Esophagus muscularis mucosa (tissue), 4 donors: ENCODE data around the gene HCRT. TPM values are rescaled to one million over a fixed set of nuclear protein-coding genes. Genes with fewer than 3 reads are reported as not detected.

Experiments used
- DNase-seq: peaks from one replicate; pipeline ENCODE4 v3.0.0-alpha.2; 2017; ENCODE audit errors: extremely low spot score
- H3K27ac ChIP-seq, 4 donors: fragments of 200-600 bp; sonication (generic); replicated peaks in 1 of 4; 1 replicate in 3 of 4; 2 replicates in 1 of 4; pipeline ENCODE4 v1.5.1; 2016 to 2019; ENCODE audit warnings: mild to moderate bottlenecking in 1 of 4
- H3K27me3 ChIP-seq, 4 donors: fragments of 200-600 bp; sonication (generic); one replicate each; pipeline versions ENCODE4 v1.5.1 to v1.6.0; 2016 to 2019
- H3K36me3 ChIP-seq, 4 donors: fragments of 200-600 bp; sonication (generic); one replicate each; pipeline ENCODE4 v1.5.1; 2016 to 2019
- H3K4me1 ChIP-seq, 4 donors: fragments of 200-600 bp; sonication (generic); one replicate each; pipeline ENCODE4 v1.5.1; 2016 to 2019
- H3K4me3 ChIP-seq, 4 donors: fragments of 200-600 bp; sonication (generic); 1 replicate in 2 of 4; 2 replicates in 2 of 4; pipeline ENCODE4 v1.5.1; 2016 to 2019; ENCODE audit warnings: mild to moderate bottlenecking in 4 of 4, moderate library complexity in 1 of 4
- H3K9me3 ChIP-seq, 4 donors: fragments of 200-600 bp; sonication (generic); 1 replicate in 3 of 4; 2 replicates in 1 of 4; pipeline ENCODE4 v1.5.1; 2016 to 2019
- EP300 ChIP-seq: sonication (generic); formaldehyde crosslinking; IDR thresholded peaks from one replicate; pipeline ENCODE4 v1.6.1; 2017; ENCODE audit warnings: antibody characterized with exemption
- POLR2A ChIP-seq: fragments of 450-650 bp; IDR thresholded peaks from one replicate; pipeline ENCODE4 v1.6.1; 2017; ENCODE audit warnings: antibody characterized with exemption, moderate library complexity, mild to moderate bottlenecking, low read depth
- POLR2AphosphoS5 ChIP-seq, 2 donors: sonication (generic); formaldehyde crosslinking; IDR thresholded peaks; one replicate each; pipeline ENCODE4 v1.6.1; 2017; ENCODE audit warnings: antibody characterized with exemption in 2 of 2
- WGBS: methylation state at CpG from one replicate; pipeline ENCODE4 v1.1.5; 2018; 5-methylcytosine and 5-hydroxymethylcytosine counted together
- intact Hi-C: fragments of 100-400 bp; cut with DNase I; formaldehyde crosslinking; loops from one replicate; pipeline ENCODE4 v1.15.1; 2023
- total RNA-seq, 4 donors: library from RNA; depleted of rRNA; stranded (reverse); fragments of >200 nt; gene quantifications; one replicate each; pipeline versions ENCODE4 v1.1.0 to v1.2.1, GENCODE V29; 2016
- TF ChIP-seq, protein P1 (sequence below), 3 experiments: fragments of 200-600 bp in 2 of 3; fragments of 450-650 bp in 1 of 3; sonication (generic) in 2 of 3; IDR thresholded peaks; one replicate each; pipeline ENCODE4 v1.5.1; 2017 to 2019; ENCODE audit warnings: antibody characterized with exemption in 3 of 3, mild to moderate bottlenecking in 2 of 3, moderate library complexity in 1 of 3

The HCRT gene
- total RNA-seq, 4 donors from 2014 or later = not detected

DNA sequence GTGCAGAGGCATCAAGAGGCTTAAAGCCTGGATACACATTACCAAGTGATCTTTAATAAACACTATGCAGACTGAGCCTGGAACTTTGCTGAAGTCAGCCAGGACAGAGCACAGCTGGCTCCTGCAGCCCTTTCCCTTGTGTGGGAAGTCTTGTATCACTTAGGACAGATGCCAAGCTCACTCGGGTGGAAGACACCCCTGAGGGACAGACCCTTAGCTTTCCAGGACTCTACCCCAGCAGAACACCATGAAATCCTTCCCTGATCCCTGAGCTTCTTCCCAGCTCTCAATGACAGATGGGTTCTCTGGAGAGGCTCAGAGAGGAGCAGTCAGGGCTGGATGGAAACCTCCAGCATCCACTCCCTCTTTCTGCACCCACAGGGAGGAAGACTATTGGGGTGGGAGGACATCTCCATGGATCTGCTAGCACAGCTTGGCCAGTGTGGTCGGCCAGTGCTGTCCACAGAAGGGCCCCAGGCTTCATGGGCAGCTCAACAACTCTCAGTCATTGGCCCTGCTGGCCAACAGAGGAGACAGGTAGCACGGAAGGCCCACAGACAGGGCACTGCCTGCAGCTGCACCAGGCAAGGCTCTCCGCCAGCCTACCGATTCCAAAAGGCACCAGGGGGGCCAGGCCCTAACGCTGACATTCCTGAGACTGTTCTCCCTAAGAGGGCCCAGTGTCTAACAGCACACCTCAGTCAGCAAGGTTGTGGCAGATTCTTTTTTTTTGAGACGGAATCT lies 46.3 kb downstream of the HCRT start:
- Histone ChIP-seq H3K36me3 (peaks cover 0 to 25% (median 7%) of the 10 kb centered on the region in 4 donors), H3K4me3 (no peak overlapping the region), H3K27me3 (no peaks in the 10 kb centered on the region), H3K27ac (peak overlapping the region in 1 of 4 donors; percentile 14), H3K9me3 (no peaks in the 10 kb centered on the region), H3K4me1 (peaks cover 78 to 90% (median 86%) of the 10 kb centered on the region in 4 donors)
- TF ChIP-seq POLR2AphosphoS5 (IDR thresholded peaks at IDR 0.05) (no peak), POLR2A (no peak), EP300 (no peak)
- TF ChIP-seq, protein P1, sequence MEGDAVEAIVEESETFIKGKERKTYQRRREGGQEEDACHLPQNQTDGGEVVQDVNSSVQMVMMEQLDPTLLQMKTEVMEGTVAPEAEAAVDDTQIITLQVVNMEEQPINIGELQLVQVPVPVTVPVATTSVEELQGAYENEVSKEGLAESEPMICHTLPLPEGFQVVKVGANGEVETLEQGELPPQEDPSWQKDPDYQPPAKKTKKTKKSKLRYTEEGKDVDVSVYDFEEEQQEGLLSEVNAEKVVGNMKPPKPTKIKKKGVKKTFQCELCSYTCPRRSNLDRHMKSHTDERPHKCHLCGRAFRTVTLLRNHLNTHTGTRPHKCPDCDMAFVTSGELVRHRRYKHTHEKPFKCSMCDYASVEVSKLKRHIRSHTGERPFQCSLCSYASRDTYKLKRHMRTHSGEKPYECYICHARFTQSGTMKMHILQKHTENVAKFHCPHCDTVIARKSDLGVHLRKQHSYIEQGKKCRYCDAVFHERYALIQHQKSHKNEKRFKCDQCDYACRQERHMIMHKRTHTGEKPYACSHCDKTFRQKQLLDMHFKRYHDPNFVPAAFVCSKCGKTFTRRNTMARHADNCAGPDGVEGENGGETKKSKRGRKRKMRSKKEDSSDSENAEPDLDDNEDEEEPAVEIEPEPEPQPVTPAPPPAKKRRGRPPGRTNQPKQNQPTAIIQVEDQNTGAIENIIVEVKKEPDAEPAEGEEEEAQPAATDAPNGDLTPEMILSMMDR (IDR thresholded peaks at IDR 0.05) = no peak
- 73% methylated on average over 6 of the region's 7 CpGs for WGBS
- DNase-seq = no peak
- intact Hi-C loops = no loop called here

DNA sequence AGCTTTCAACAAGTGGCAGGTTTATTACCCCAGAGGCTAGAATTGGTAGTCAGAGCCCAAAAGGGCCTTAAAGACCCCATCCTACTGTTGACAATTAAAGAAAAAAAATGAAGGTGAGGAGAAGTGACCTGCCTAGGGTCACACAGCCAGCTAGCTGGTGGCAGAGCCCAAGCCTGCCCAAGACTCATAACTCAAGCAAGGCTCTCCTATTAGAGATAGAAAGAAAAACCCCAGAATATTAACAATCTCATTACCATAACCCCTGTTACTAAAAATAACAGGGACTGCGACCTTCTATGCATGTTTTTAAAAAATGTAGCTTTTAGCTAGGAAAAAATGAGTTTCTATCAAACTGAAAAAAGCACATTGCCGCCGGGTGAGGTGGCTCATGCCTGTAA lies 48.6 kb downstream of the HCRT start:
- intact Hi-C loops = no loop called here
- H3K36me3 ChIP-seq = peaks cover 0 to 20% (median 5%) of the 10 kb centered on the region in 4 donors
- H3K27me3 ChIP-seq = no peaks in the 10 kb centered on the region
- H3K9me3 ChIP-seq = no peaks in the 10 kb centered on the region
- WGBS = 89% methylated on average over 3 of the region's 3 CpGs
- TF ChIP-seq, protein P1 (IDR thresholded peaks at IDR 0.05) = no peak
- TF ChIP-seq POLR2A (no peak), POLR2AphosphoS5 (IDR thresholded peaks at IDR 0.05) (no peak), EP300 (no peak)
- H3K4me3 ChIP-seq = peak overlapping the region in 1 of 4 donors; percentile 5
- DNase-seq = no peak
- peak overlapping the region; percentile 30 to 63 (median 52) for H3K27ac ChIP-seq
- H3K4me1 ChIP-seq = peaks cover 80 to 91% (median 87%) of the 10 kb centered on the region in 4 donors

DNA sequence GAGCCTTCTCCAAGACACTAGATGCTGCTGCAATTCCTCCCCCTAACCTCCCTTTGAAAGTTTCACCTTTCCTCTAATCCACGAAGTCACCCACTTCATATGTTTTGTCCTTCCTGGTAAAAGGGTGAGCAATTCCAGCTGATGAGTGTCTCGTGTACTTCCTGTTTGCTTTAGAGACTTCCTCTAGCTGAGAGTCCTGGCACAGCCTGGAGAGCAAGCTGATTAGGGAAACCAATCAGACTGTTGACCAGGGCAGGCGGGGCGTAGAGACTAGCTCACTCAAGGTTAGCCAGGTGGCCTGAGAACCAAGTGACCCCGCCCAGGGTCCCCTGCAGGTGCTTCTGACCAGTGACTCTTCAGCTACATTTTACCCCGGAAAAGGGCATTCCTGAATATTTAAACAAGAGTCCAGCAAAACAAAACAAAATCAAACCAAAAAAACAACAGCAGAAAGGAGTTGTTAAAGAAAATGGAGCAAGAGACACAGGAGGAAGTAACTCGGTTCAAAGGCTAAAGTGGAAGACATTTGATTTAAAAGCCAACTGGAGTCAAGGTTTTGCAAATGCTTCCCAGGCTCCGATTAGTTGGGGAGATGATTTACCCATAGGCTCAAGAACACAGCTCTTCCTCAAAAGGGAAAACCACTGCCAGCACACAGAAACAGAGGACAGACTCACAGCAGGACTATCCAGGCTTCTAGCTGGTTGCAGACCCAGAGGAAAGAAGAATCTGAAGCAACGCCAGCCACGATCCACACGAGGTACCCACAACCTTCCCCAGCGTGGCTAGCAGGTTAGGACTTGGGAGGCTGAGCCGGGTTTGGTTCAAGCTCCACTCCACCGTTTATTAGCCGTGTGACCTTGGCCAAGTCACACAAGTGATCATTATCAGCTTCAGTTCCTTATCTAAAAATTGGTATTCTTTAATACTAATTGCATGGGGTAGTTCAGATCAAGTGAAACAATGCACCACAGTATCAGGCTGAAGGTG lies 49.3 kb downstream of the HCRT start:
- H3K27ac ChIP-seq = peak overlapping the region; percentile 39 to 63 (median 52)
- peaks cover 0 to 13% (median under 1%) of the 10 kb centered on the region in 4 donors for H3K36me3 ChIP-seq
- peaks cover 83 to 91% (median 89%) of the 10 kb centered on the region in 4 donors for H3K4me1 ChIP-seq
- no peaks in the 10 kb centered on the region for H3K27me3 ChIP-seq
- WGBS = 62% methylated on average over 15 of the region's 15 CpGs
- intact Hi-C loops = no loop called here
- TF ChIP-seq POLR2AphosphoS5 (IDR thresholded peaks at IDR 0.05) (peak; percentile 61 to 69), EP300 (no peak)
- H3K9me3 ChIP-seq = no peaks in the 10 kb centered on the region
- peak overlapping the region in 1 of 4 donors; percentile 5 for H3K4me3 ChIP-seq
- no peak for DNase-seq

DNA sequence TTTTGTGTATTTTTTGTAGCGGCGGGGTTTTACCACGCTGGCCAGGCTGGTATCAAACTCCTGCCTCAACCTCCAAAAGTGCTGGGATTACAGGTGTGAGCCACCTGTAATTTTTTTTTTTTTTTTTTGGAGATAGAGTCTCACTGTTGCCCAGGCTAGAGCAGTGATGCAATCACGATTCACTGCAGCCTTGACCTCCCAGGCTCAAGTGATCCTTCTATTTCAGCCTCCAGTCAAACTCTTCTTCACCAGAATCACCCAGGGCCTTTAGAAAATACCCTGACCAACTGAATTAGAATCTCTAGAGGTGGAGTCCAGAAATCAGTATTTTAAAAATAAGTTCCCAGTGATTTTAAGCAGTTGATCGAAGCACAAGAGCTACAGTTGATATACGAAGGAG lies 50.1 kb downstream of the HCRT start:
- H3K27ac ChIP-seq = peak overlapping the region; percentile 35 to 52 (median 45)
- no peak overlapping the region for H3K4me3 ChIP-seq
- peaks cover under 1 to 14% (median 7%) of the 10 kb centered on the region in 4 donors for H3K36me3 ChIP-seq
- H3K9me3 ChIP-seq = no peaks in the 10 kb centered on the region
- intact Hi-C loops = no loop called here
- WGBS = 81% methylated on average over 6 of the region's 6 CpGs
- no peaks in the 10 kb centered on the region for H3K27me3 ChIP-seq
- no peak for TF ChIP-seq POLR2AphosphoS5 (IDR thresholded peaks at IDR 0.05)
- TF ChIP-seq, protein P1 (IDR thresholded peaks at IDR 0.05) = no peak
- TF ChIP-seq POLR2A = no peak
- TF ChIP-seq EP300 = no peak
- no peak for DNase-seq
- H3K4me1 ChIP-seq = peaks cover 89 to 97% (median 93%) of the 10 kb centered on the region in 4 donors

Other genes with a start within 250 kb of the HCRT start
- gene CNP, start 218.7 kb downstream of the HCRT start, total RNA-seq = 100 to 1,000 TPM in 1 of 4 donors, 10 to 100 TPM in 3; 68.9 to 101 (median 78.5) TPM
- 10 to 100 TPM; 43.1 to 51.1 (median 44.4) TPM for gene DNAJC7, start 168.0 kb downstream of the HCRT start, total RNA-seq
- gene NKIRAS2, start 165.4 kb downstream of the HCRT start, total RNA-seq = 10 to 100 TPM; 44.0 to 74.3 (median 59.0) TPM
- 1 to 10 TPM in 1 of 4 donors, under 1 TPM in 3; under 0.01 to 1.2 (median 0.67) TPM for gene C17orf113, start 134.9 kb downstream of the HCRT start, total RNA-seq
- gene ZNF385C, start 87.0 kb downstream of the HCRT start, total RNA-seq = under 1 TPM in 2 of 4 donors, not detected in 2; 0.39 to 0.42 TPM
- gene DHX58, start 72.7 kb downstream of the HCRT start, total RNA-seq = 10 to 100 TPM in 3 of 4 donors, 1 to 10 TPM in 1; 9.6 to 11.7 (median 11.3) TPM
- 10 to 100 TPM; 13.8 to 31.1 (median 21.8) TPM for gene KAT2A, start 64.1 kb downstream of the HCRT start, total RNA-seq
- under 1 TPM in 2 of 4 donors, not detected in 2; 0.26 to 0.42 TPM for gene HSPB9, start 62.6 kb downstream of the HCRT start, total RNA-seq
- 100 to 1,000 TPM; 102 to 140 (median 128) TPM for gene RAB5C, start 30.5 kb downstream of the HCRT start, total RNA-seq
- under 1 TPM; 0.17 to 0.42 (median 0.26) TPM for gene KCNH4, start 4.3 kb downstream of the HCRT start, total RNA-seq
- 10 to 100 TPM; 20.3 to 31.3 (median 22.0) TPM for gene GHDC, start 9.0 kb upstream of the HCRT start, total RNA-seq
- gene STAT5B, start 90.9 kb upstream of the HCRT start, total RNA-seq = 10 to 100 TPM; 75.0 to 93.4 (median 85.2) TPM
- gene STAT5A, start 103.0 kb upstream of the HCRT start, total RNA-seq = 10 to 100 TPM; 42.4 to 97.0 (median 62.7) TPM
- 100 to 1,000 TPM; 137 to 260 (median 211) TPM for gene STAT3, start 203.0 kb upstream of the HCRT start, total RNA-seq
- gene CAVIN1, start 237.8 kb upstream of the HCRT start, total RNA-seq = 1,000 to 10,000 TPM in 2 of 4 donors, 100 to 1,000 TPM in 2; 619 to 1,181 (median 1,019) TPM